SK-N-SH (cell line): Measurements from ENCODE around the gene KIF6. TPM values are rescaled to one million over a fixed set of nuclear protein-coding genes. Genes with fewer than 3 reads are reported as not detected.

ENCODE experiments used
- CTCF ChIA-PET: fragments of 300-600, 350-600 bp; formaldehyde crosslinking; extraction: SDS; loops from one replicate; lab custom pipeline; 2021; lab: Yijun Ruan, JAX
- POLR2A ChIA-PET: fragments of 350-600 bp; sonication (Branson Sonifier 250); formaldehyde crosslinking; extraction: SDS; loops from one replicate; lab custom pipeline; 2020; ENCODE audit warnings: antibody characterized with exemption, inconsistent platforms; lab: Yijun Ruan, JAX
- DNase-seq: peaks from one replicate; pipeline ENCODE4 v3.0.0; 2012
- H2AFZ ChIP-seq: fragments of 200-600 bp; sonication (generic); 2 replicates; pipeline ENCODE4 v1.8.1; 2016; ENCODE audit warnings: antibody characterized with exemption, mild to moderate bottlenecking, low read depth
- H3F3A ChIP-seq: fragments of 200-600 bp; sonication (generic); replicated peaks from 2 replicates; pipeline ENCODE3; 2016; ENCODE audit warnings: antibody characterized with exemption, mild to moderate bottlenecking; ENCODE audit not compliant: insufficient read depth
- H3K27ac ChIP-seq, 2 experiments: fragments of 200-500 bp in 1 of 2; fragments of 200-600 bp in 1 of 2; sonication (Bioruptor generic) in 1 of 2; sonication (generic), shearing (Covaris generic) in 1 of 2; 2 replicates each; pipeline versions ENCODE4 v1.5.1 to v1.6.1; 2014 to 2016; ENCODE audit warnings: low read depth in 2 of 2, inconsistent platforms in 1 of 2, low read length in 1 of 2, mild to moderate bottlenecking in 1 of 2, mixed read lengths in 1 of 2
- H3K27me3 ChIP-seq: fragments of 200-600 bp; sonication (generic), shearing (Covaris generic); 2 replicates; pipeline ENCODE4 v1.6.1; 2016; ENCODE audit warnings: mixed run types; ENCODE audit not compliant: insufficient read depth
- H3K36me3 ChIP-seq, 2 experiments: fragments of 200-500 bp in 1 of 2; fragments of 200-600 bp in 1 of 2; sonication (Bioruptor generic) in 1 of 2; sonication (generic) in 1 of 2; replicated peaks in 1 of 2; 2 replicates each; pipeline versions ENCODE3 to v1.5.1; 2014 to 2016; ENCODE audit warnings: low read length in 1 of 2, mild to moderate bottlenecking in 1 of 2; ENCODE audit not compliant: insufficient read depth in 2 of 2, control insufficient read depth in 1 of 2
- H3K4me1 ChIP-seq, 2 experiments: fragments of 200-500 bp in 1 of 2; fragments of 200-600 bp in 1 of 2; sonication (Bioruptor generic) in 1 of 2; sonication (generic), shearing (Covaris generic) in 1 of 2; 2 replicates each; pipeline versions ENCODE4 v1.5.1 to v1.6.1; 2014 to 2016; ENCODE audit warnings: low read depth in 1 of 2, low read length in 1 of 2, mixed run types in 1 of 2; ENCODE audit not compliant: insufficient read depth in 2 of 2, control insufficient read depth in 1 of 2
- H3K4me2 ChIP-seq: fragments of 200-600 bp; sonication (generic), shearing (Covaris generic); 2 replicates; pipeline ENCODE4 v1.6.1; 2017; ENCODE audit warnings: mixed run types
- H3K4me3 ChIP-seq, 2 experiments: fragments of 200-500 bp in 1 of 2; fragments of 200-600 bp in 1 of 2; sonication (Bioruptor generic) in 1 of 2; sonication (generic), shearing (Covaris generic) in 1 of 2; 2 replicates each; pipeline versions ENCODE4 v1.5.1 to v1.8.1; 2014 to 2016; ENCODE audit warnings: low read depth in 2 of 2, inconsistent platforms in 1 of 2, low read length in 1 of 2, mild to moderate bottlenecking in 1 of 2, mixed read lengths in 1 of 2, moderate library complexity in 1 of 2
- H3K79me2 ChIP-seq: fragments of 200-600 bp; sonication (generic); 2 replicates; pipeline ENCODE4 v1.8.1; 2017; ENCODE audit warnings: mild to moderate bottlenecking; ENCODE audit not compliant: insufficient read depth
- H3K9ac ChIP-seq: fragments of 200-600 bp; sonication (generic); 2 replicates; pipeline ENCODE4 v1.6.1; 2017; ENCODE audit warnings: mixed run types
- H3K9me2 ChIP-seq: fragments of 200-600 bp; sonication (generic); 2 replicates; pipeline ENCODE4 v1.6.1; 2017; ENCODE audit warnings: mixed run types
- H3K9me3 ChIP-seq: fragments of 200-600 bp; sonication (generic); 2 replicates; pipeline ENCODE4 v1.6.1; 2017; ENCODE audit warnings: mixed run types, mild to moderate bottlenecking, moderate library complexity
- H4K20me1 ChIP-seq: fragments of 200-600 bp; sonication (generic); 2 replicates; pipeline ENCODE4 v1.6.1; 2017; ENCODE audit warnings: mild to moderate bottlenecking, mixed run types; ENCODE audit not compliant: insufficient read depth
- CHD2 ChIP-seq: fragments of 150-350 bp; IDR thresholded peaks from 2 replicates; pipeline ENCODE4 v1.6.1; 2018; ENCODE audit warnings: low read length; ENCODE audit not compliant: partially characterized antibody
- FOSL2 ChIP-seq: IDR thresholded peaks from 2 replicates; pipeline ENCODE4 v1.4.0; 2012; ENCODE audit warnings: low read depth, mild to moderate bottlenecking, moderate library complexity, borderline replicate concordance
- FOXM1 ChIP-seq: IDR thresholded peaks from 2 replicates; pipeline ENCODE4 v1.4.0; 2012; ENCODE audit warnings: low read depth, mild to moderate bottlenecking
- GABPA ChIP-seq: IDR thresholded peaks from 2 replicates; pipeline ENCODE4 v1.4.0; 2012; ENCODE audit warnings: low read depth, mild to moderate bottlenecking
- JUND ChIP-seq: IDR thresholded peaks from 2 replicates; pipeline ENCODE4 v1.4.0; 2012
- MEF2A ChIP-seq: IDR thresholded peaks from 2 replicates; pipeline ENCODE4 v1.4.0; 2012; ENCODE audit warnings: low read depth, borderline replicate concordance
- MXI1 ChIP-seq: IDR thresholded peaks from 2 replicates; pipeline ENCODE4 v1.6.1; 2012; ENCODE audit warnings: mild to moderate bottlenecking, low read depth, low read length, improper control_type of control experiment
- NRF1 ChIP-seq: IDR thresholded peaks from 2 replicates; pipeline ENCODE4 v1.6.1; 2012; ENCODE audit warnings: low read depth, mild to moderate bottlenecking, low read length
- POLR2AphosphoS5 ChIP-seq: IDR thresholded peaks from 2 replicates; pipeline ENCODE4 v1.6.1; 2012; ENCODE audit warnings: low read depth, low read length
- RAD21 ChIP-seq: IDR thresholded peaks from 2 replicates; pipeline ENCODE4 v1.6.1; 2012; ENCODE audit warnings: mild to moderate bottlenecking, low read length
- RCOR1 ChIP-seq: fragments of 150-350 bp; IDR thresholded peaks from 2 replicates; pipeline ENCODE4 v1.6.1; 2017; ENCODE audit warnings: antibody characterized with exemption, low read length
- SIN3A ChIP-seq: IDR thresholded peaks from 2 replicates; pipeline ENCODE4 v1.6.1; 2012; ENCODE audit warnings: low read depth, mild to moderate bottlenecking, low read length, moderate library complexity, borderline replicate concordance
- TAF1 ChIP-seq: IDR thresholded peaks from 2 replicates; pipeline ENCODE4 v1.6.1; 2012; ENCODE audit warnings: low read depth, mild to moderate bottlenecking, low read length, moderate library complexity, borderline replicate concordance
- USF1 ChIP-seq: IDR thresholded peaks from 2 replicates; pipeline ENCODE4 v1.4.0; 2012; ENCODE audit warnings: low read depth, borderline replicate concordance
- USF2 ChIP-seq: fragments of 150-350 bp; IDR thresholded peaks from 2 replicates; pipeline ENCODE4 v1.6.1; 2017; ENCODE audit warnings: antibody characterized with exemption, low read length, low read depth, borderline replicate concordance
- YY1 ChIP-seq: IDR thresholded peaks from 2 replicates; pipeline ENCODE4 v1.4.0; 2012; ENCODE audit warnings: low read depth, mild to moderate bottlenecking
- polyA plus RNA-seq, 3 experiments: library from polyadenylated mRNA; depleted of rRNA; stranded (reverse); fragments of >200 nt; gene quantifications; 2 replicates each; pipeline ENCODE4 v1.2.3, GENCODE V29; 2012
- TF ChIP-seq, protein P1 (sequence below): IDR thresholded peaks from 2 replicates; pipeline ENCODE4; 2012
- TF ChIP-seq, protein P2 (sequence below): IDR thresholded peaks from 2 replicates; pipeline ENCODE4 v1.6.1; 2012; ENCODE audit warnings: mild to moderate bottlenecking, low read depth, low read length, moderate library complexity

The KIF6 gene
- polyA plus RNA-seq, 1 of the 3 experiments (the other 2 are of a cell fraction): 0.13 TPM

DNA sequence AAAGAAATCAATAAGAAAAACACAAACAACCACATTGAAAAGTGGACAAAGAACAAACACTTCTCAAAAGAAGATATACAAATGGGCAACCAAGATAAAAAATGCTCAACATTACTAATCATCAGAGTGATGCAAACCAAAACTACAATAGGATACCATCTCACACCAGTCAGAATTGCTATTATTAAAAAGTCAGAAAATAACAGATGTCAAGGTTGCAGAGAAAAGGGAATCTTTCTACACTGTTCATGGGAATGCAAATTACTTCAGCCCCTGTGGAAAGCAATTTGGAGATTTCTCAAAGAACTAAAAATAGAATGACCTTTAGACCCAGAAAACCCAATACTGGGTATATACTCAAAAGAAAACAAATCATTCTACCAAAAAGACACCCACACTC is 29.8 kb downstream of the KIF6 start:
- H3K4me3 ChIP-seq: no peak overlapping the region
- no peaks in the 10 kb centered on the region for H3K4me1 ChIP-seq
- no peaks in the 10 kb centered on the region for H3K9me3 ChIP-seq
- TF ChIP-seq CHD2 (no peak), TAF1 (no peak), MXI1 (no peak), GABPA (no peak), POLR2AphosphoS5 (no peak), JUND (no peak), USF1 (no peak), FOSL2 (no peak), USF2 (no peak), RAD21 (no peak), MEF2A (no peak), SIN3A (no peak), NRF1 (no peak), FOXM1 (no peak), YY1 (no peak), RCOR1 (no peak)
- TF ChIP-seq, protein P1, sequence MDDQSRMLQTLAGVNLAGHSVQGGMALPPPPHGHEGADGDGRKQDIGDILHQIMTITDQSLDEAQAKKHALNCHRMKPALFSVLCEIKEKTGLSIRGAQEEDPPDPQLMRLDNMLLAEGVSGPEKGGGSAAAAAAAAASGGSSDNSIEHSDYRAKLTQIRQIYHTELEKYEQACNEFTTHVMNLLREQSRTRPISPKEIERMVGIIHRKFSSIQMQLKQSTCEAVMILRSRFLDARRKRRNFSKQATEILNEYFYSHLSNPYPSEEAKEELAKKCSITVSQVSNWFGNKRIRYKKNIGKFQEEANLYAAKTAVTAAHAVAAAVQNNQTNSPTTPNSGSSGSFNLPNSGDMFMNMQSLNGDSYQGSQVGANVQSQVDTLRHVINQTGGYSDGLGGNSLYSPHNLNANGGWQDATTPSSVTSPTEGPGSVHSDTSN: no peak
- TF ChIP-seq, protein P2, sequence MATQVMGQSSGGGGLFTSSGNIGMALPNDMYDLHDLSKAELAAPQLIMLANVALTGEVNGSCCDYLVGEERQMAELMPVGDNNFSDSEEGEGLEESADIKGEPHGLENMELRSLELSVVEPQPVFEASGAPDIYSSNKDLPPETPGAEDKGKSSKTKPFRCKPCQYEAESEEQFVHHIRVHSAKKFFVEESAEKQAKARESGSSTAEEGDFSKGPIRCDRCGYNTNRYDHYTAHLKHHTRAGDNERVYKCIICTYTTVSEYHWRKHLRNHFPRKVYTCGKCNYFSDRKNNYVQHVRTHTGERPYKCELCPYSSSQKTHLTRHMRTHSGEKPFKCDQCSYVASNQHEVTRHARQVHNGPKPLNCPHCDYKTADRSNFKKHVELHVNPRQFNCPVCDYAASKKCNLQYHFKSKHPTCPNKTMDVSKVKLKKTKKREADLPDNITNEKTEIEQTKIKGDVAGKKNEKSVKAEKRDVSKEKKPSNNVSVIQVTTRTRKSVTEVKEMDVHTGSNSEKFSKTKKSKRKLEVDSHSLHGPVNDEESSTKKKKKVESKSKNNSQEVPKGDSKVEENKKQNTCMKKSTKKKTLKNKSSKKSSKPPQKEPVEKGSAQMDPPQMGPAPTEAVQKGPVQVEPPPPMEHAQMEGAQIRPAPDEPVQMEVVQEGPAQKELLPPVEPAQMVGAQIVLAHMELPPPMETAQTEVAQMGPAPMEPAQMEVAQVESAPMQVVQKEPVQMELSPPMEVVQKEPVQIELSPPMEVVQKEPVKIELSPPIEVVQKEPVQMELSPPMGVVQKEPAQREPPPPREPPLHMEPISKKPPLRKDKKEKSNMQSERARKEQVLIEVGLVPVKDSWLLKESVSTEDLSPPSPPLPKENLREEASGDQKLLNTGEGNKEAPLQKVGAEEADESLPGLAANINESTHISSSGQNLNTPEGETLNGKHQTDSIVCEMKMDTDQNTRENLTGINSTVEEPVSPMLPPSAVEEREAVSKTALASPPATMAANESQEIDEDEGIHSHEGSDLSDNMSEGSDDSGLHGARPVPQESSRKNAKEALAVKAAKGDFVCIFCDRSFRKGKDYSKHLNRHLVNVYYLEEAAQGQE: no peak
- H3K9ac ChIP-seq: no peak overlapping the region
- no peaks in the 10 kb centered on the region for H3K36me3 ChIP-seq
- H3K79me2 ChIP-seq: no peaks in the 10 kb centered on the region
- POLR2A ChIA-PET: no interaction called here
- H3F3A ChIP-seq: no peaks in the 10 kb centered on the region
- H3K4me2 ChIP-seq: no peak overlapping the region
- no peak overlapping the region for H3K27ac ChIP-seq
- DNase-seq: no peak
- H3K27me3 ChIP-seq: no peaks in the 10 kb centered on the region
- H3K9me2 ChIP-seq: no peaks in the 10 kb centered on the region
- CTCF ChIA-PET: no interaction called here
- no peak overlapping the region for H2AFZ ChIP-seq
- no peaks in the 10 kb centered on the region for H4K20me1 ChIP-seq
